SK-N-SH (cell line): ENCODE measurements around the gene RPS26. TPM values are rescaled to one million over a fixed set of nuclear protein-coding genes. Genes with fewer than 3 reads are reported as not detected.
"Not testable (repeated sequence)": the region's sequence is repeated elsewhere in the genome, so short reads cannot be mapped to it uniquely, and the experiment has no call there.

ENCODE experiments used
- CTCF ChIA-PET: fragments of 300-600, 350-600 bp; formaldehyde crosslinking; extraction: SDS; loops from one replicate; lab custom pipeline; 2021; lab: Yijun Ruan, JAX
- POLR2A ChIA-PET: fragments of 350-600 bp; sonication (Branson Sonifier 250); formaldehyde crosslinking; extraction: SDS; loops from one replicate; lab custom pipeline; 2020; ENCODE audit warnings: antibody characterized with exemption, inconsistent platforms; lab: Yijun Ruan, JAX
- DNase-seq: peaks from one replicate; pipeline ENCODE4 v3.0.0; 2012
- H2AFZ ChIP-seq: fragments of 200-600 bp; sonication (generic); 2 replicates; pipeline ENCODE4 v1.8.1; 2016; ENCODE audit warnings: antibody characterized with exemption, mild to moderate bottlenecking, low read depth
- H3F3A ChIP-seq: fragments of 200-600 bp; sonication (generic); replicated peaks from 2 replicates; pipeline ENCODE3; 2016; ENCODE audit warnings: antibody characterized with exemption, mild to moderate bottlenecking; ENCODE audit not compliant: insufficient read depth
- H3K27ac ChIP-seq, 2 experiments: fragments of 200-500 bp in 1 of 2; fragments of 200-600 bp in 1 of 2; sonication (Bioruptor generic) in 1 of 2; sonication (generic), shearing (Covaris generic) in 1 of 2; 2 replicates each; pipeline versions ENCODE4 v1.5.1 to v1.6.1; 2014 to 2016; ENCODE audit warnings: low read depth in 2 of 2, inconsistent platforms in 1 of 2, low read length in 1 of 2, mild to moderate bottlenecking in 1 of 2, mixed read lengths in 1 of 2
- H3K27me3 ChIP-seq: fragments of 200-600 bp; sonication (generic), shearing (Covaris generic); 2 replicates; pipeline ENCODE4 v1.6.1; 2016; ENCODE audit warnings: mixed run types; ENCODE audit not compliant: insufficient read depth
- H3K36me3 ChIP-seq, 2 experiments: fragments of 200-500 bp in 1 of 2; fragments of 200-600 bp in 1 of 2; sonication (Bioruptor generic) in 1 of 2; sonication (generic) in 1 of 2; replicated peaks in 1 of 2; 2 replicates each; pipeline versions ENCODE3 to v1.5.1; 2014 to 2016; ENCODE audit warnings: low read length in 1 of 2, mild to moderate bottlenecking in 1 of 2; ENCODE audit not compliant: insufficient read depth in 2 of 2, control insufficient read depth in 1 of 2
- H3K4me1 ChIP-seq, 2 experiments: fragments of 200-500 bp in 1 of 2; fragments of 200-600 bp in 1 of 2; sonication (Bioruptor generic) in 1 of 2; sonication (generic), shearing (Covaris generic) in 1 of 2; 2 replicates each; pipeline versions ENCODE4 v1.5.1 to v1.6.1; 2014 to 2016; ENCODE audit warnings: low read depth in 1 of 2, low read length in 1 of 2, mixed run types in 1 of 2; ENCODE audit not compliant: insufficient read depth in 2 of 2, control insufficient read depth in 1 of 2
- H3K4me2 ChIP-seq: fragments of 200-600 bp; sonication (generic), shearing (Covaris generic); 2 replicates; pipeline ENCODE4 v1.6.1; 2017; ENCODE audit warnings: mixed run types
- H3K4me3 ChIP-seq, 2 experiments: fragments of 200-500 bp in 1 of 2; fragments of 200-600 bp in 1 of 2; sonication (Bioruptor generic) in 1 of 2; sonication (generic), shearing (Covaris generic) in 1 of 2; 2 replicates each; pipeline versions ENCODE4 v1.5.1 to v1.8.1; 2014 to 2016; ENCODE audit warnings: low read depth in 2 of 2, inconsistent platforms in 1 of 2, low read length in 1 of 2, mild to moderate bottlenecking in 1 of 2, mixed read lengths in 1 of 2, moderate library complexity in 1 of 2
- H3K79me2 ChIP-seq: fragments of 200-600 bp; sonication (generic); 2 replicates; pipeline ENCODE4 v1.8.1; 2017; ENCODE audit warnings: mild to moderate bottlenecking; ENCODE audit not compliant: insufficient read depth
- H3K9ac ChIP-seq: fragments of 200-600 bp; sonication (generic); 2 replicates; pipeline ENCODE4 v1.6.1; 2017; ENCODE audit warnings: mixed run types
- H3K9me2 ChIP-seq: fragments of 200-600 bp; sonication (generic); 2 replicates; pipeline ENCODE4 v1.6.1; 2017; ENCODE audit warnings: mixed run types
- H3K9me3 ChIP-seq: fragments of 200-600 bp; sonication (generic); 2 replicates; pipeline ENCODE4 v1.6.1; 2017; ENCODE audit warnings: mixed run types, mild to moderate bottlenecking, moderate library complexity
- H4K20me1 ChIP-seq: fragments of 200-600 bp; sonication (generic); 2 replicates; pipeline ENCODE4 v1.6.1; 2017; ENCODE audit warnings: mild to moderate bottlenecking, mixed run types; ENCODE audit not compliant: insufficient read depth
- CHD2 ChIP-seq: fragments of 150-350 bp; IDR thresholded peaks from 2 replicates; pipeline ENCODE4 v1.6.1; 2018; ENCODE audit warnings: low read length; ENCODE audit not compliant: partially characterized antibody
- EP300 ChIP-seq, 2 experiments: IDR thresholded peaks; 2 replicates each; pipeline versions ENCODE4 v1.4.0 to v1.6.1; 2012; ENCODE audit warnings: borderline replicate concordance in 1 of 2, low read depth in 1 of 2, low read length in 1 of 2
- GABPA ChIP-seq: IDR thresholded peaks from 2 replicates; pipeline ENCODE4 v1.4.0; 2012; ENCODE audit warnings: low read depth, mild to moderate bottlenecking
- MEF2A ChIP-seq: IDR thresholded peaks from 2 replicates; pipeline ENCODE4 v1.4.0; 2012; ENCODE audit warnings: low read depth, borderline replicate concordance
- NRF1 ChIP-seq: IDR thresholded peaks from 2 replicates; pipeline ENCODE4 v1.6.1; 2012; ENCODE audit warnings: low read depth, mild to moderate bottlenecking, low read length
- POLR2AphosphoS5 ChIP-seq: IDR thresholded peaks from 2 replicates; pipeline ENCODE4 v1.6.1; 2012; ENCODE audit warnings: low read depth, low read length
- RCOR1 ChIP-seq: fragments of 150-350 bp; IDR thresholded peaks from 2 replicates; pipeline ENCODE4 v1.6.1; 2017; ENCODE audit warnings: antibody characterized with exemption, low read length
- SIN3A ChIP-seq: IDR thresholded peaks from 2 replicates; pipeline ENCODE4 v1.6.1; 2012; ENCODE audit warnings: low read depth, mild to moderate bottlenecking, low read length, moderate library complexity, borderline replicate concordance
- SMC3 ChIP-seq: IDR thresholded peaks from 2 replicates; pipeline ENCODE4 v1.6.1; 2012; ENCODE audit warnings: low read depth, low read length, improper control_type of control experiment
- TAF1 ChIP-seq: IDR thresholded peaks from 2 replicates; pipeline ENCODE4 v1.6.1; 2012; ENCODE audit warnings: low read depth, mild to moderate bottlenecking, low read length, moderate library complexity, borderline replicate concordance
- WGBS: methylation state at CpG from one replicate; pipeline ENCODE4 v1.1.6; 2017; ENCODE audit warnings: low lambda C conversion rate; 5-methylcytosine and 5-hydroxymethylcytosine counted together
- polyA plus RNA-seq, 3 experiments: library from polyadenylated mRNA; depleted of rRNA; stranded (reverse); fragments of >200 nt; gene quantifications; 2 replicates each; pipeline ENCODE4 v1.2.3, GENCODE V29; 2012
- TF ChIP-seq, protein P1 (sequence below): fragments of 150-350 bp; IDR thresholded peaks from 2 replicates; pipeline ENCODE4 v1.6.1; 2016; ENCODE audit warnings: mild to moderate bottlenecking, low read depth, low read length
- TF ChIP-seq, protein P2 (sequence below): IDR thresholded peaks from 2 replicates; pipeline ENCODE4 v1.4.0; 2012; ENCODE audit warnings: low read depth
- TF ChIP-seq, protein P3 (sequence below): IDR thresholded peaks from 2 replicates; pipeline ENCODE4; 2012
- TF ChIP-seq, protein P4 (sequence below): fragments of 150-350 bp; IDR thresholded peaks from 2 replicates; pipeline ENCODE4 v1.6.1; 2017; ENCODE audit warnings: antibody characterized with exemption, low read length, low read depth, borderline replicate concordance
- TF ChIP-seq, protein P5 (sequence below): fragments of 200-600 bp; sonication (generic); IDR thresholded peaks from 2 replicates; pipeline ENCODE4 v1.6.1; 2017; ENCODE audit warnings: antibody characterized with exemption, mild to moderate bottlenecking, moderate library complexity

Gene RPS26
- polyA plus RNA-seq, 1 of the 3 experiments (the other 2 are of a cell fraction): 1,500 TPM

DNA sequence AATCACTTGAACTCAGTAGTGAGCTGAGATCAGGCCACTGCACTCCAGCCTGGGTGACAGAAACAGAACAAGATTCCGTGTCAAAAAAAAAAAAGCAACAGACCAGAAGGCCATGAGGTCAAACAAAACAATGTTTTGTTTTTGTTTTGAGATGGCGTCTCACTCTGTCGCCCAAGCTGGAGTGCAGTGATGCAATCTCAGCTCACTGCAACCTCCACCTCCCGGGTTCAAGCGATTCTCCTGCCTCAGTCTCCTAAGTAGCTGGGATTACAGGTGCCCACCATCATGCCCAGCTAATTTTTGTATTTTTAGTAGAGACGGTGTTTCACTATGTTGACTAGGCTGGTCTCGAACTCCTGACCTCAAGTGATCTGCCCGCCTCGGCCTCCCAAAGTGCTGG lies 36.2 kb downstream of the RPS26 start:
- not testable (repeated sequence) for H3K27me3 ChIP-seq, H3K79me2 ChIP-seq, H3K9me3 ChIP-seq, H3K9ac ChIP-seq, H3K36me3 ChIP-seq, H3K4me1 ChIP-seq, H3K4me2 ChIP-seq, H3K9me2 ChIP-seq, H3K27ac ChIP-seq, DNase-seq, H2AFZ ChIP-seq, H3K4me3 ChIP-seq, H4K20me1 ChIP-seq
- ChIA-PET CTCF (interaction anchor here (0.6 to 1.6 kb wide), 3 partner anchors 31 to 82 kb away, joined by 3 to 6 read pairs (median 4); partner anchors contain the start of gene ESYT1), POLR2A (interaction anchor here (3.2 kb wide), 1 partner anchor 26 kb away, joined by 15 read pairs; the partner anchor contains the start of gene PA2G4)
- H3F3A ChIP-seq: peaks cover 12% of the 10 kb centered on the region
- 92% methylated on average over 9 of the region's 9 CpGs for WGBS

DNA sequence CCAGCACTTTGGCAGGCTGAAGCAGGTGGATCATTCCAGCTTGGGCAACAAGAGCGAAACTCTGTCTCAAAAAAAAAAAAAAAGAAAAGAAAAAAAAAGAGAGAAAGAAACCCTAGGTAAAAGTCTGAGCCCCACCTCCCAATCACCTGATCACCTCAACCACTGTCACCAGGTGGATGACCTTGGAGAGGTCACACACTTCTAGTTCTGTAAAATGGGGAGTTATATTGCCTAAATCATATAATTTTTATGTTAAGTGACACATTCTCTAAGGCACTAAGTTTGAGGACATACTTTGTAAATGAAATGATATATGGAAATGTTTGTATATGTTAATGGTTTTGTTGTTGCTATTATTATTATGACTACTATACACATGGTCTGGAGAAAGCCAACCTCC lies 36.7 kb downstream of the RPS26 start:
- H3K9me3 ChIP-seq: no peaks in the 10 kb centered on the region
- no peaks in the 10 kb centered on the region for H3K36me3 ChIP-seq
- 82% methylated on average over 1 of the region's 1 CpG for WGBS
- CTCF ChIA-PET: interaction anchor here (1.0 to 3.4 kb wide), 10 partner anchors 12 to 111 kb away, joined by 4 to 13 read pairs (median 8); partner anchors contain the start of genes ESYT1, SMARCC2 and ZC3H10
- H3K4me3 ChIP-seq: no peak overlapping the region
- peaks cover 0 to 6% of the 10 kb centered on the region in 2 experiments; a peak in 1 of 4 replicates for H3K4me1 ChIP-seq
- peak overlapping the region in 1 of 2 experiments; percentile 36; a peak in 2 of 4 replicates for H3K27ac ChIP-seq
- no peaks in the 10 kb centered on the region for H3K79me2 ChIP-seq
- H3K27me3 ChIP-seq: no peaks in the 10 kb centered on the region
- no peak for DNase-seq
- no peaks in the 10 kb centered on the region for H3K9me2 ChIP-seq
- no peaks in the 10 kb centered on the region for H4K20me1 ChIP-seq
- H3K9ac ChIP-seq: no peak overlapping the region
- peak overlapping the region; percentile 97; the same call in 1 of the 2 replicates for H3K4me2 ChIP-seq
- no peak for TF ChIP-seq POLR2AphosphoS5
- TF ChIP-seq, protein P1, sequence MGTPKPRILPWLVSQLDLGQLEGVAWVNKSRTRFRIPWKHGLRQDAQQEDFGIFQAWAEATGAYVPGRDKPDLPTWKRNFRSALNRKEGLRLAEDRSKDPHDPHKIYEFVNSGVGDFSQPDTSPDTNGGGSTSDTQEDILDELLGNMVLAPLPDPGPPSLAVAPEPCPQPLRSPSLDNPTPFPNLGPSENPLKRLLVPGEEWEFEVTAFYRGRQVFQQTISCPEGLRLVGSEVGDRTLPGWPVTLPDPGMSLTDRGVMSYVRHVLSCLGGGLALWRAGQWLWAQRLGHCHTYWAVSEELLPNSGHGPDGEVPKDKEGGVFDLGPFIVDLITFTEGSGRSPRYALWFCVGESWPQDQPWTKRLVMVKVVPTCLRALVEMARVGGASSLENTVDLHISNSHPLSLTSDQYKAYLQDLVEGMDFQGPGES: no peak
- TF ChIP-seq EP300 (IDR thresholded peaks at IDR 0.05; ENCODE audit: borderline replicate concordance in 1 of 2, low read depth in 1 of 2, low read length in 1 of 2): no peak
- no peak for TF ChIP-seq RCOR1
- no peak for TF ChIP-seq NRF1
- TF ChIP-seq TAF1: no peak
- TF ChIP-seq CHD2: no peak
- TF ChIP-seq SIN3A: no peak
- TF ChIP-seq GABPA: no peak
- TF ChIP-seq, protein P2, sequence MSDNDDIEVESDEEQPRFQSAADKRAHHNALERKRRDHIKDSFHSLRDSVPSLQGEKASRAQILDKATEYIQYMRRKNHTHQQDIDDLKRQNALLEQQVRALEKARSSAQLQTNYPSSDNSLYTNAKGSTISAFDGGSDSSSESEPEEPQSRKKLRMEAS: no peak
- TF ChIP-seq, protein P3, sequence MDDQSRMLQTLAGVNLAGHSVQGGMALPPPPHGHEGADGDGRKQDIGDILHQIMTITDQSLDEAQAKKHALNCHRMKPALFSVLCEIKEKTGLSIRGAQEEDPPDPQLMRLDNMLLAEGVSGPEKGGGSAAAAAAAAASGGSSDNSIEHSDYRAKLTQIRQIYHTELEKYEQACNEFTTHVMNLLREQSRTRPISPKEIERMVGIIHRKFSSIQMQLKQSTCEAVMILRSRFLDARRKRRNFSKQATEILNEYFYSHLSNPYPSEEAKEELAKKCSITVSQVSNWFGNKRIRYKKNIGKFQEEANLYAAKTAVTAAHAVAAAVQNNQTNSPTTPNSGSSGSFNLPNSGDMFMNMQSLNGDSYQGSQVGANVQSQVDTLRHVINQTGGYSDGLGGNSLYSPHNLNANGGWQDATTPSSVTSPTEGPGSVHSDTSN: no peak
- no peak for TF ChIP-seq MEF2A
- no peak for TF ChIP-seq SMC3
- TF ChIP-seq, protein P4, sequence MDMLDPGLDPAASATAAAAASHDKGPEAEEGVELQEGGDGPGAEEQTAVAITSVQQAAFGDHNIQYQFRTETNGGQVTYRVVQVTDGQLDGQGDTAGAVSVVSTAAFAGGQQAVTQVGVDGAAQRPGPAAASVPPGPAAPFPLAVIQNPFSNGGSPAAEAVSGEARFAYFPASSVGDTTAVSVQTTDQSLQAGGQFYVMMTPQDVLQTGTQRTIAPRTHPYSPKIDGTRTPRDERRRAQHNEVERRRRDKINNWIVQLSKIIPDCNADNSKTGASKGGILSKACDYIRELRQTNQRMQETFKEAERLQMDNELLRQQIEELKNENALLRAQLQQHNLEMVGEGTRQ: no peak
- TF ChIP-seq, protein P5, sequence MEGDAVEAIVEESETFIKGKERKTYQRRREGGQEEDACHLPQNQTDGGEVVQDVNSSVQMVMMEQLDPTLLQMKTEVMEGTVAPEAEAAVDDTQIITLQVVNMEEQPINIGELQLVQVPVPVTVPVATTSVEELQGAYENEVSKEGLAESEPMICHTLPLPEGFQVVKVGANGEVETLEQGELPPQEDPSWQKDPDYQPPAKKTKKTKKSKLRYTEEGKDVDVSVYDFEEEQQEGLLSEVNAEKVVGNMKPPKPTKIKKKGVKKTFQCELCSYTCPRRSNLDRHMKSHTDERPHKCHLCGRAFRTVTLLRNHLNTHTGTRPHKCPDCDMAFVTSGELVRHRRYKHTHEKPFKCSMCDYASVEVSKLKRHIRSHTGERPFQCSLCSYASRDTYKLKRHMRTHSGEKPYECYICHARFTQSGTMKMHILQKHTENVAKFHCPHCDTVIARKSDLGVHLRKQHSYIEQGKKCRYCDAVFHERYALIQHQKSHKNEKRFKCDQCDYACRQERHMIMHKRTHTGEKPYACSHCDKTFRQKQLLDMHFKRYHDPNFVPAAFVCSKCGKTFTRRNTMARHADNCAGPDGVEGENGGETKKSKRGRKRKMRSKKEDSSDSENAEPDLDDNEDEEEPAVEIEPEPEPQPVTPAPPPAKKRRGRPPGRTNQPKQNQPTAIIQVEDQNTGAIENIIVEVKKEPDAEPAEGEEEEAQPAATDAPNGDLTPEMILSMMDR: no peak
- peaks cover 12% of the 10 kb centered on the region for H3F3A ChIP-seq
- peak overlapping the region; percentile 94; the same call in 1 of the 2 replicates for H2AFZ ChIP-seq
- POLR2A ChIA-PET: interaction anchor here (3.2 kb wide), 1 partner anchor 26 kb away, joined by 15 read pairs; the partner anchor contains the start of gene PA2G4
